Neural progenitor cell (in vitro differentiated cells): Measurements from ENCODE around the gene RAPH1. TPM values are rescaled to one million over a fixed set of nuclear protein-coding genes. Genes with fewer than 3 reads are reported as not detected.

Experiments used
- DNase-seq: peaks from one replicate; pipeline ENCODE4 v3.0.0-alpha.2; 2016; ENCODE audit warnings: low spot score
- H2AFZ ChIP-seq: fragments of 200-600 bp; sonication (generic); replicated peaks from 2 replicates; pipeline ENCODE4 v1.6.1; 2016; ENCODE audit warnings: antibody characterized with exemption
- H3F3A ChIP-seq: fragments of 200-600 bp; sonication (generic); 2 replicates; pipeline ENCODE4 v1.6.1; 2016; ENCODE audit warnings: antibody characterized with exemption, low read depth
- H3K27ac ChIP-seq: fragments of 200-600 bp; sonication (generic); 2 replicates; pipeline ENCODE4 v1.5.1; 2016; ENCODE audit warnings: mild to moderate bottlenecking
- H3K27me3 ChIP-seq: fragments of 200-600 bp; sonication (generic); 2 replicates; pipeline ENCODE4 v1.6.1; 2016; ENCODE audit warnings: mild to moderate bottlenecking, moderate library complexity
- H3K36me3 ChIP-seq: fragments of 200-600 bp; sonication (generic); 2 replicates; pipeline ENCODE4 v1.5.1; 2016
- H3K4me1 ChIP-seq: fragments of 200-600 bp; sonication (generic); 2 replicates; pipeline ENCODE4 v1.6.1; 2016; ENCODE audit warnings: mixed run types
- H3K4me2 ChIP-seq: fragments of 200-600 bp; sonication (generic); 2 replicates; pipeline ENCODE4 v1.6.1; 2016
- H3K4me3 ChIP-seq: fragments of 200-600 bp; sonication (generic); 2 replicates; pipeline ENCODE4 v1.5.1; 2016
- H3K79me2 ChIP-seq: fragments of 200-600 bp; sonication (generic); 2 replicates; pipeline ENCODE4 v1.6.1; 2016; ENCODE audit warnings: low read depth
- H3K9ac ChIP-seq: fragments of 200-600 bp; sonication (generic); 2 replicates; pipeline ENCODE4 v1.6.1; 2016
- H3K9me3 ChIP-seq: fragments of 200-600 bp; sonication (generic); 2 replicates; pipeline ENCODE4 v1.5.1; 2016; ENCODE audit warnings: low read depth
- H4K20me1 ChIP-seq: fragments of 200-600 bp; sonication (generic); 2 replicates; pipeline ENCODE4 v1.6.1; 2016; ENCODE audit warnings: low read depth
- H3K27ac Mint-ChIP-seq: 3 replicates; pipeline ENCODE4 v1.8.0; 2021; ENCODE audit warnings: mixed read lengths
- H3K27me3 Mint-ChIP-seq: 2 replicates; pipeline ENCODE4 v1.8.0; 2022; ENCODE audit warnings: low read depth, mild to moderate bottlenecking, inconsistent platforms, moderate library complexity, mixed read lengths; ENCODE audit not compliant: insufficient read depth
- H3K36me3 Mint-ChIP-seq: 3 replicates; pipeline ENCODE4 v1.8.0; 2021; ENCODE audit warnings: mixed read lengths
- H3K4me1 Mint-ChIP-seq: 3 replicates; pipeline ENCODE4 v1.8.0; 2021; ENCODE audit warnings: mixed read lengths
- H3K4me3 Mint-ChIP-seq: 3 replicates; pipeline ENCODE4 v1.8.0; 2021; ENCODE audit warnings: mild to moderate bottlenecking, moderate library complexity, mixed read lengths
- H3K9me3 Mint-ChIP-seq: 3 replicates; pipeline ENCODE4 v1.8.0; 2020; ENCODE audit warnings: mixed read lengths
- EZH2 ChIP-seq: fragments of 200-600 bp; sonication (generic); IDR thresholded peaks from 2 replicates; pipeline ENCODE4 v1.6.1; 2017; ENCODE audit warnings: antibody characterized with exemption, mild to moderate bottlenecking, moderate library complexity
- EZH2phosphoT487 ChIP-seq: fragments of 200-600 bp; sonication (generic); IDR thresholded peaks from 2 replicates; pipeline ENCODE4 v1.6.1; 2017; ENCODE audit warnings: antibody characterized with exemption
- total RNA-seq: library from RNA; depleted of rRNA; stranded (reverse); fragments of >200 nt; gene quantifications from 2 replicates; pipeline ENCODE4 v1.2.3, GENCODE V29; 2015; ENCODE audit warnings: low replicate concordance
- TF ChIP-seq, protein P1 (sequence below): fragments of 200-600 bp; sonication (generic); IDR thresholded peaks from 2 replicates; pipeline ENCODE4 v1.5.1; 2017; ENCODE audit warnings: antibody characterized with exemption, mild to moderate bottlenecking

RAPH1 gene
- total RNA-seq, 1 donor from 2014 or later = 11.2 TPM

GRCh38 chr2:203548887-203549286 lies 13.8 kb upstream of the RAPH1 start:
- Histone ChIP-seq H3K9ac (no peak overlapping the region), H2AFZ (no peak overlapping the region), H3F3A (no peaks in the 10 kb centered on the region), H3K4me1 (no peaks in the 10 kb centered on the region), H3K36me3 (no peaks in the 10 kb centered on the region), H3K9me3 (no peaks in the 10 kb centered on the region), H3K27me3 (no peaks in the 10 kb centered on the region), H3K4me3 (no peak overlapping the region), H4K20me1 (no peaks in the 10 kb centered on the region), H3K79me2 (no peaks in the 10 kb centered on the region), H3K4me2 (no peak overlapping the region), H3K27ac (no peak overlapping the region)
- DNase-seq = no peak
- H3K9me3 Mint-ChIP-seq = no peaks in the 10 kb centered on the region
- no peaks in the 10 kb centered on the region for H3K27me3 Mint-ChIP-seq
- H3K36me3 Mint-ChIP-seq = no peaks in the 10 kb centered on the region
- H3K4me1 Mint-ChIP-seq = no peaks in the 10 kb centered on the region
- TF ChIP-seq, protein P1, sequence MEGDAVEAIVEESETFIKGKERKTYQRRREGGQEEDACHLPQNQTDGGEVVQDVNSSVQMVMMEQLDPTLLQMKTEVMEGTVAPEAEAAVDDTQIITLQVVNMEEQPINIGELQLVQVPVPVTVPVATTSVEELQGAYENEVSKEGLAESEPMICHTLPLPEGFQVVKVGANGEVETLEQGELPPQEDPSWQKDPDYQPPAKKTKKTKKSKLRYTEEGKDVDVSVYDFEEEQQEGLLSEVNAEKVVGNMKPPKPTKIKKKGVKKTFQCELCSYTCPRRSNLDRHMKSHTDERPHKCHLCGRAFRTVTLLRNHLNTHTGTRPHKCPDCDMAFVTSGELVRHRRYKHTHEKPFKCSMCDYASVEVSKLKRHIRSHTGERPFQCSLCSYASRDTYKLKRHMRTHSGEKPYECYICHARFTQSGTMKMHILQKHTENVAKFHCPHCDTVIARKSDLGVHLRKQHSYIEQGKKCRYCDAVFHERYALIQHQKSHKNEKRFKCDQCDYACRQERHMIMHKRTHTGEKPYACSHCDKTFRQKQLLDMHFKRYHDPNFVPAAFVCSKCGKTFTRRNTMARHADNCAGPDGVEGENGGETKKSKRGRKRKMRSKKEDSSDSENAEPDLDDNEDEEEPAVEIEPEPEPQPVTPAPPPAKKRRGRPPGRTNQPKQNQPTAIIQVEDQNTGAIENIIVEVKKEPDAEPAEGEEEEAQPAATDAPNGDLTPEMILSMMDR = no peak
- no peak for TF ChIP-seq EZH2phosphoT487
- no peak for TF ChIP-seq EZH2
- no peak overlapping the region for H3K4me3 Mint-ChIP-seq
- no peak overlapping the region for H3K27ac Mint-ChIP-seq

- Histone ChIP-seq H3F3A (no peaks in the 10 kb centered on the region), H3K4me1 (no peaks in the 10 kb centered on the region), H4K20me1 (no peaks in the 10 kb centered on the region), H3K27ac (no peak overlapping the region), H2AFZ (no peak overlapping the region), H3K4me2 (no peak overlapping the region), H3K36me3 (no peaks in the 10 kb centered on the region), H3K4me3 (no peak overlapping the region), H3K9me3 (no peaks in the 10 kb centered on the region), H3K27me3 (no peaks in the 10 kb centered on the region), H3K9ac (no peak overlapping the region), H3K79me2 (no peaks in the 10 kb centered on the region)
- Mint-ChIP-seq H3K4me1 (no peaks in the 10 kb centered on the region), H3K4me3 (no peak overlapping the region), H3K27ac (no peak overlapping the region), H3K9me3 (no peaks in the 10 kb centered on the region), H3K36me3 (no peaks in the 10 kb centered on the region), H3K27me3 (no peaks in the 10 kb centered on the region)
- no peak for DNase-seq
- TF ChIP-seq, protein P1 = no peak
- TF ChIP-seq EZH2phosphoT487 (no peak), EZH2 (no peak)
Observed at GRCh38 chr2:203547356-203547755, 12.3 kb upstream of the RAPH1 start.

DNA sequence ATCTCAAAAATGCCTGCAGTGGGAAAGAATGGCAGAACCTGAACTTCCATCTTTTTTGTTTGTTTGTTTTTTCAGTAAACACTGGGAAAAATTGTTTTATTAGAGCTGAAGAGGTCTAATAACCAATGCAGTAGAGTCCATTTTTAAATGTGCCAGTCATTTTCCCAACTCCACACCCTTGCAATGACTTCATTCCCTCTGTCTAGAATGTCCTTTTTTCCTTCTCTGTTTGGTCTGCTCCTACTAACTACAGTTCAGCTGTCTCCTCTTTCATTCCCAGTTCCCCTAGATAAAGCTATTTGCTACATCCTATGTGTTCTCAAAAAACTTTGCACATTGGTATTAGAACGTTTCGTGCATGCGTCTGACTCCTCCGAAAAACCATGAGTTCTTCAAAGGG lies 9.3 kb upstream of the RAPH1 start:
- H3K79me2 ChIP-seq = no peaks in the 10 kb centered on the region
- Mint-ChIP-seq H3K27ac (no peak overlapping the region), H3K27me3 (no peaks in the 10 kb centered on the region), H3K9me3 (no peaks in the 10 kb centered on the region), H3K4me1 (no peaks in the 10 kb centered on the region), H3K4me3 (no peak overlapping the region), H3K36me3 (no peaks in the 10 kb centered on the region)
- H3K9ac ChIP-seq = no peak overlapping the region
- H3K36me3 ChIP-seq = no peaks in the 10 kb centered on the region
- no peak overlapping the region for H3K27ac ChIP-seq
- H2AFZ ChIP-seq = no peak overlapping the region
- H3K4me3 ChIP-seq = no peak overlapping the region
- no peaks in the 10 kb centered on the region for H3F3A ChIP-seq
- TF ChIP-seq EZH2phosphoT487 (no peak), EZH2 (no peak)
- TF ChIP-seq, protein P1 = no peak
- H4K20me1 ChIP-seq = no peaks in the 10 kb centered on the region
- no peak for DNase-seq
- H3K9me3 ChIP-seq = no peaks in the 10 kb centered on the region
- H3K27me3 ChIP-seq = no peaks in the 10 kb centered on the region
- H3K4me2 ChIP-seq = no peak overlapping the region
- H3K4me1 ChIP-seq = no peaks in the 10 kb centered on the region
